ES-I3 (cell line): ENCODE data around the gene RUNDC3A.
A peak's percentile ranks its signal among the peaks of the same experiment; 100 is the strongest.
"Not testable (repeated sequence)": the region's sequence is repeated elsewhere in the genome, so short reads cannot be mapped to it uniquely, and the experiment has no call there.

Experiments
- H3K36me3 ChIP-seq: 2 replicates; pipeline ENCODE4 v1.6.1; 2013; ENCODE audit warnings: mild to moderate bottlenecking, low read length, control low read depth, moderate library complexity; ENCODE audit not compliant: insufficient read depth
- H3K4me1 ChIP-seq: 2 replicates; pipeline ENCODE4 v1.6.1; 2013; ENCODE audit warnings: mild to moderate bottlenecking, control low read depth, low read length; ENCODE audit not compliant: insufficient read depth
- H3K9ac ChIP-seq: 2 replicates; pipeline ENCODE4 v1.6.1; 2013; ENCODE audit warnings: low read depth, mild to moderate bottlenecking, low read length, moderate library complexity
- H3K9me3 ChIP-seq: 2 replicates; pipeline ENCODE4 v1.6.1; 2013; ENCODE audit warnings: mild to moderate bottlenecking, low read length, moderate library complexity; ENCODE audit not compliant: control insufficient read depth, insufficient read depth

The RUNDC3A gene

GRCh38 chr17:44361292-44362260, 53.2 kb downstream of the RUNDC3A start:
- Histone ChIP-seq H3K4me1 (peaks cover 20% of the 10 kb centered on the region), H3K9me3 (no peaks in the 10 kb centered on the region), H3K9ac (0 out of 2 replicates have a peak overlapping the region, but pooled peaks have one; percentile 4), H3K36me3 (no peaks in the 10 kb centered on the region)

- Histone ChIP-seq H3K4me1 (peaks cover 20% of the 10 kb centered on the region), H3K9ac (peak overlapping the region; percentile 95), H3K36me3 (no peaks in the 10 kb centered on the region), H3K9me3 (no peaks in the 10 kb centered on the region)
Observed at GRCh38 chr17:44362459-44362948, 54.1 kb downstream of the RUNDC3A start.

- no peaks in the 10 kb centered on the region for H3K36me3 ChIP-seq
- H3K9me3 ChIP-seq = no peaks in the 10 kb centered on the region
- peak overlapping the region; percentile 95 for H3K9ac ChIP-seq
- peaks cover 20% of the 10 kb centered on the region for H3K4me1 ChIP-seq
Observed at GRCh38 chr17:44362949-44363612, 54.7 kb downstream of the RUNDC3A start.

- Histone ChIP-seq H3K36me3 (no peaks in the 10 kb centered on the region), H3K9me3 (no peaks in the 10 kb centered on the region), H3K4me1 (peaks cover 20% of the 10 kb centered on the region), H3K9ac (peak within 1 kb of the TSS; percentile 95)
Observed at GRCh38 chr17:44363613-44364159, 55.3 kb downstream of the RUNDC3A start, which contains the start of gene FAM171A2. TSS of gene FAM171A2 (minus strand) at chr17:44363853. CDS start at chr17:44363714, 139 bp downstream.

- H3K9me3 ChIP-seq, H3K9ac ChIP-seq, H3K36me3 ChIP-seq: not testable (repeated sequence)
- H3K4me1 ChIP-seq = peaks cover 20% of the 10 kb centered on the region
Observed at GRCh38 chr17:44365051-44365450, 56.6 kb downstream of the RUNDC3A start.

- Histone ChIP-seq H3K9ac (no peak overlapping the region), H3K4me1 (no peaks in the 10 kb centered on the region; the same call in 1 of the 2 replicates), H3K9me3 (no peaks in the 10 kb centered on the region), H3K36me3 (no peaks in the 10 kb centered on the region)
Observed at GRCh38 chr17:44367231-44367979, 59.0 kb downstream of the RUNDC3A start.
